Fibroblast of pulmonary artery (primary cell): Measurements from ENCODE around the gene HINT3.
"Not testable (repeated sequence)": the region's sequence is repeated elsewhere in the genome, so short reads cannot be mapped to it uniquely, and the experiment has no call there.

Source experiments
- DNase-seq: peaks from one replicate; pipeline ENCODE4 v3.0.0-alpha.2; 2010; ENCODE audit warnings: low read depth
- H3K4me3 ChIP-seq: replicated peaks from 2 replicates; pipeline ENCODE4 v1.5.1; 2011; ENCODE audit warnings: low read depth, mild to moderate bottlenecking, control low read depth, low read length, moderate library complexity
- CTCF ChIP-seq: IDR thresholded peaks from 2 replicates; pipeline ENCODE4 v1.5.1; 2011; ENCODE audit warnings: mild to moderate bottlenecking, control low read depth, low read length, inconsistent platforms; ENCODE audit errors: missing control alignments

The HINT3 gene

GRCh38 chr6:125926711-125927110, 29.9 kb upstream of the HINT3 start:
- no peak for DNase-seq
- H3K4me3 ChIP-seq = no peak overlapping the region
- no peak for TF ChIP-seq CTCF

GRCh38 chr6:125927761-125928160, 28.8 kb upstream of the HINT3 start:
- TF ChIP-seq CTCF = no peak
- no peak overlapping the region for H3K4me3 ChIP-seq
- DNase-seq = no peak

- no peak for TF ChIP-seq CTCF
- DNase-seq = no peak
- H3K4me3 ChIP-seq = no peak overlapping the region
Observed at GRCh38 chr6:125930765-125931418, 25.7 kb upstream of the HINT3 start.

GRCh38 chr6:125931733-125932450, 24.7 kb upstream of the HINT3 start:
- DNase-seq = no peak
- TF ChIP-seq CTCF = no peak
- no peak overlapping the region for H3K4me3 ChIP-seq

- DNase-seq = no peak
- no peak for TF ChIP-seq CTCF
- H3K4me3 ChIP-seq = no peak overlapping the region
Observed at GRCh38 chr6:125932451-125932795, 24.1 kb upstream of the HINT3 start.

- DNase-seq, H3K4me3 ChIP-seq: not testable (repeated sequence)
Observed at GRCh38 chr6:125935520-125935919, 21.1 kb upstream of the HINT3 start.

- TF ChIP-seq CTCF = no peak
- no peak overlapping the region for H3K4me3 ChIP-seq
- DNase-seq = no peak
Observed at GRCh38 chr6:125939026-125939425, 17.5 kb upstream of the HINT3 start.
